Activated naive CD8-positive, alpha-beta T cell treated with anti-CD3 and anti-CD28 coated beads, Interleukin-2, amount 10 ng/mL, durations not matched to agents 7 days and 5 days (primary cell): Measurements from ENCODE around the gene TRIO. TPM values are rescaled to one million over a fixed set of nuclear protein-coding genes. Genes with fewer than 3 reads are reported as not detected.

Experiments used
- ATAC-seq: fragments of 150-1000 bp; cut with Tn5 transposase; one replicate; pipeline ENCODE4 v1.10.0; 2021; ENCODE audit warnings: low read depth, moderate library complexity
- POLR2A ChIA-PET: fragments of 350-600 bp; sonication (Branson Sonifier 250); formaldehyde crosslinking; loops from one replicate; lab custom pipeline; 2021; ENCODE audit warnings: antibody characterized with exemption; lab: Charles Lee
- DNase-seq: peaks from one replicate; pipeline ENCODE4 v3.0.0; 2021
- H3K27ac Mint-ChIP-seq: one replicate; pipeline ENCODE4 v1.8.0; 2022; ENCODE audit warnings: mild to moderate bottlenecking, mixed read lengths
- H3K27me3 Mint-ChIP-seq: one replicate; pipeline ENCODE4 v1.8.0; 2022; ENCODE audit warnings: mild to moderate bottlenecking, moderate library complexity, mixed read lengths
- H3K36me3 Mint-ChIP-seq: one replicate; pipeline ENCODE4 v1.8.0; 2021; ENCODE audit warnings: mild to moderate bottlenecking, mixed read lengths
- H3K4me1 Mint-ChIP-seq: one replicate; pipeline ENCODE4 v1.8.0; 2021; ENCODE audit warnings: mixed read lengths
- H3K4me3 Mint-ChIP-seq: one replicate; pipeline ENCODE4 v1.8.0; 2022; ENCODE audit warnings: mild to moderate bottlenecking, moderate library complexity, mixed read lengths
- H3K9me3 Mint-ChIP-seq: one replicate; pipeline ENCODE4 v1.8.0; 2021; ENCODE audit warnings: mixed read lengths
- total RNA-seq, 2 experiments: library from RNA; stranded (reverse); gene quantifications; one replicate each; pipeline ENCODE4 v1.2.3, GENCODE V29; 2021

TRIO gene
- total RNA-seq, 2 experiments from 2014 or later, result 7.7 to 7.9 TPM

- H3K27me3 Mint-ChIP-seq, result peaks cover 71% of the 10 kb centered on the region
- H3K27ac Mint-ChIP-seq, result no peak overlapping the region
- H3K4me3 Mint-ChIP-seq, result peak overlapping the region; percentile 84
- no peak for DNase-seq
- ATAC-seq, result no peak
- POLR2A ChIA-PET, result no interaction called here
- peaks cover 5% of the 10 kb centered on the region for H3K4me1 Mint-ChIP-seq
- no peaks in the 10 kb centered on the region for H3K9me3 Mint-ChIP-seq
- no peaks in the 10 kb centered on the region for H3K36me3 Mint-ChIP-seq
These were observed 2.5 kb downstream of the TRIO start for GRCh38 chr5:14145435-14146334.

- Mint-ChIP-seq H3K27me3 (peaks cover 67% of the 10 kb centered on the region), H3K27ac (no peak overlapping the region), H3K4me3 (no peak overlapping the region), H3K36me3 (no peaks in the 10 kb centered on the region), H3K4me1 (peaks cover 5% of the 10 kb centered on the region), H3K9me3 (no peaks in the 10 kb centered on the region)
- POLR2A ChIA-PET, result no interaction called here
- no peak for ATAC-seq
- no peak for DNase-seq
These were observed 3.6 kb downstream of the TRIO start for GRCh38 chr5:14146725-14147124.

- POLR2A ChIA-PET, result no interaction called here
- no peak overlapping the region for H3K27ac Mint-ChIP-seq
- no peaks in the 10 kb centered on the region for H3K9me3 Mint-ChIP-seq
- H3K4me3 Mint-ChIP-seq, result no peak overlapping the region
- ATAC-seq, result no peak
- no peaks in the 10 kb centered on the region for H3K36me3 Mint-ChIP-seq
- no peak for DNase-seq
- H3K4me1 Mint-ChIP-seq, result peaks cover 5% of the 10 kb centered on the region
- H3K27me3 Mint-ChIP-seq, result peaks cover 62% of the 10 kb centered on the region
These were observed 4.1 kb downstream of the TRIO start for GRCh38 chr5:14147210-14147609.

GRCh38 chr5:14148483-14148882 is 5.3 kb downstream of the TRIO start:
- H3K27ac Mint-ChIP-seq, result no peak overlapping the region
- peaks cover 3% of the 10 kb centered on the region for H3K4me1 Mint-ChIP-seq
- DNase-seq (no peak), ATAC-seq (no peak)
- H3K36me3 Mint-ChIP-seq, result no peaks in the 10 kb centered on the region
- peaks cover 58% of the 10 kb centered on the region for H3K27me3 Mint-ChIP-seq
- POLR2A ChIA-PET, result no interaction called here
- no peaks in the 10 kb centered on the region for H3K9me3 Mint-ChIP-seq
- H3K4me3 Mint-ChIP-seq, result no peak overlapping the region

- H3K4me1 Mint-ChIP-seq, result peaks cover 3% of the 10 kb centered on the region
- H3K27me3 Mint-ChIP-seq, result peaks cover 63% of the 10 kb centered on the region
- H3K9me3 Mint-ChIP-seq, result no peaks in the 10 kb centered on the region
- no peak overlapping the region for H3K4me3 Mint-ChIP-seq
- POLR2A ChIA-PET, result no interaction called here
- no peaks in the 10 kb centered on the region for H3K36me3 Mint-ChIP-seq
- no peak overlapping the region for H3K27ac Mint-ChIP-seq
- no peak for DNase-seq
- no peak for ATAC-seq
These were observed 5.9 kb downstream of the TRIO start for GRCh38 chr5:14148890-14149671.

- H3K36me3 Mint-ChIP-seq, result no peaks in the 10 kb centered on the region
- POLR2A ChIA-PET, result interaction anchor here (0.5 kb wide), 1 partner anchor 102 kb away, joined by 3 read pairs; no protein-coding TSS in a partner anchor
- ATAC-seq (no peak), DNase-seq (no peak)
- no peak overlapping the region for H3K4me3 Mint-ChIP-seq
- H3K27me3 Mint-ChIP-seq, result peaks cover 62% of the 10 kb centered on the region
- no peaks in the 10 kb centered on the region for H3K9me3 Mint-ChIP-seq
- peaks cover 3% of the 10 kb centered on the region for H3K4me1 Mint-ChIP-seq
- H3K27ac Mint-ChIP-seq, result no peak overlapping the region
These were observed 6.6 kb downstream of the TRIO start for GRCh38 chr5:14149672-14150274.

- no peak for ATAC-seq
- Mint-ChIP-seq H3K4me3 (no peak overlapping the region), H3K4me1 (no peaks in the 10 kb centered on the region), H3K27ac (no peak overlapping the region), H3K9me3 (no peaks in the 10 kb centered on the region), H3K36me3 (no peaks in the 10 kb centered on the region), H3K27me3 (peaks cover 46% of the 10 kb centered on the region)
- DNase-seq, result no peak
- POLR2A ChIA-PET, result no interaction called here
These were observed 8.3 kb downstream of the TRIO start for GRCh38 chr5:14151416-14151815.

GRCh38 chr5:14153071-14153864 is 10.1 kb downstream of the TRIO start:
- no peaks in the 10 kb centered on the region for H3K9me3 Mint-ChIP-seq
- peaks cover 29% of the 10 kb centered on the region for H3K27me3 Mint-ChIP-seq
- no peak overlapping the region for H3K4me3 Mint-ChIP-seq
- H3K36me3 Mint-ChIP-seq, result no peaks in the 10 kb centered on the region
- H3K4me1 Mint-ChIP-seq, result no peaks in the 10 kb centered on the region
- ATAC-seq, result no peak
- H3K27ac Mint-ChIP-seq, result no peak overlapping the region
- POLR2A ChIA-PET, result no interaction called here
- DNase-seq, result no peak

- H3K27ac Mint-ChIP-seq, result no peak overlapping the region
- H3K4me1 Mint-ChIP-seq, result no peaks in the 10 kb centered on the region
- DNase-seq (no peak), ATAC-seq (no peak)
- no peaks in the 10 kb centered on the region for H3K9me3 Mint-ChIP-seq
- no peaks in the 10 kb centered on the region for H3K36me3 Mint-ChIP-seq
- H3K4me3 Mint-ChIP-seq, result no peak overlapping the region
- POLR2A ChIA-PET, result no interaction called here
- H3K27me3 Mint-ChIP-seq, result peaks cover 26% of the 10 kb centered on the region
These were observed 11.0 kb downstream of the TRIO start for GRCh38 chr5:14153932-14154731.

GRCh38 chr5:14155075-14155474 is 11.9 kb downstream of the TRIO start:
- ATAC-seq (no peak), DNase-seq (no peak)
- Mint-ChIP-seq H3K27me3 (peaks cover 18% of the 10 kb centered on the region), H3K27ac (no peak overlapping the region), H3K4me3 (no peak overlapping the region), H3K9me3 (no peaks in the 10 kb centered on the region), H3K36me3 (no peaks in the 10 kb centered on the region), H3K4me1 (no peaks in the 10 kb centered on the region)
- POLR2A ChIA-PET, result no interaction called here

GRCh38 chr5:14155739-14156138 is 12.6 kb downstream of the TRIO start:
- no peak overlapping the region for H3K4me3 Mint-ChIP-seq
- no peak for DNase-seq
- ATAC-seq, result no peak
- no peaks in the 10 kb centered on the region for H3K36me3 Mint-ChIP-seq
- no peak overlapping the region for H3K27ac Mint-ChIP-seq
- peaks cover 13% of the 10 kb centered on the region for H3K27me3 Mint-ChIP-seq
- no peaks in the 10 kb centered on the region for H3K9me3 Mint-ChIP-seq
- H3K4me1 Mint-ChIP-seq, result no peaks in the 10 kb centered on the region
- POLR2A ChIA-PET, result no interaction called here

GRCh38 chr5:14156290-14156649 is 13.1 kb downstream of the TRIO start:
- Mint-ChIP-seq H3K36me3 (no peaks in the 10 kb centered on the region), H3K9me3 (no peaks in the 10 kb centered on the region), H3K4me3 (no peak overlapping the region), H3K27ac (no peak overlapping the region), H3K27me3 (peaks cover 10% of the 10 kb centered on the region), H3K4me1 (no peaks in the 10 kb centered on the region)
- ATAC-seq, result no peak
- no peak for DNase-seq
- POLR2A ChIA-PET, result no interaction called here
